Smooth muscle cell (in vitro differentiated cells): ENCODE measurements around the gene CARD10. TPM values are rescaled to one million over a fixed set of nuclear protein-coding genes. Genes with fewer than 3 reads are reported as not detected.

Experiments used
- DNase-seq: peaks from one replicate; lab custom pipeline; 2025; ENCODE audit not compliant: unreplicated experiment; lab: John Stamatoyannopoulos, UW
- H2AFZ ChIP-seq: fragments of 200-600 bp; sonication (generic); 2 replicates; pipeline ENCODE4 v1.6.0; 2016; ENCODE audit warnings: antibody characterized with exemption, low read depth, mild to moderate bottlenecking
- H3F3A ChIP-seq: fragments of 200-600 bp; sonication (generic); 2 replicates; pipeline ENCODE4 v1.6.0; 2017; ENCODE audit warnings: antibody characterized with exemption, low read depth
- H3K27ac ChIP-seq: fragments of 200-600 bp; sonication (generic); 2 replicates; pipeline ENCODE4 v1.5.1; 2016; ENCODE audit warnings: low read depth, mild to moderate bottlenecking
- H3K27me3 ChIP-seq: fragments of 200-600 bp; sonication (generic); 2 replicates; pipeline ENCODE4 v1.6.1; 2016; ENCODE audit warnings: low read depth, mild to moderate bottlenecking
- H3K36me3 ChIP-seq: fragments of 200-600 bp; sonication (generic); 2 replicates; pipeline ENCODE4 v1.5.1; 2016; ENCODE audit warnings: low read depth
- H3K4me1 ChIP-seq: fragments of 200-600 bp; sonication (generic); 2 replicates; pipeline ENCODE4 v1.5.1; 2016; ENCODE audit warnings: low read depth
- H3K4me2 ChIP-seq: fragments of 200-600 bp; sonication (generic); 2 replicates; pipeline ENCODE4 v1.6.0; 2016; ENCODE audit warnings: mild to moderate bottlenecking
- H3K4me3 ChIP-seq: fragments of 200-600 bp; sonication (generic); 2 replicates; pipeline ENCODE4 v1.5.1; 2016; ENCODE audit warnings: mild to moderate bottlenecking
- H3K79me2 ChIP-seq: fragments of 200-600 bp; sonication (generic); 2 replicates; pipeline ENCODE4 v1.6.0; 2016; ENCODE audit warnings: low read depth, mild to moderate bottlenecking
- H3K9ac ChIP-seq: fragments of 200-600 bp; sonication (generic); 2 replicates; pipeline ENCODE4 v1.6.0; 2016; ENCODE audit warnings: low read depth
- H3K9me3 ChIP-seq: fragments of 200-600 bp; sonication (generic); replicated peaks from 2 replicates; pipeline ENCODE4 v1.5.1; 2016; ENCODE audit warnings: low read depth
- H4K20me1 ChIP-seq: fragments of 200-600 bp; sonication (generic); 2 replicates; pipeline ENCODE4 v1.6.0; 2016; ENCODE audit warnings: low read depth
- CTCF ChIP-seq: fragments of 200-600 bp; sonication (generic); IDR thresholded peaks from 2 replicates; pipeline ENCODE4 v1.5.1; 2017; ENCODE audit warnings: borderline replicate concordance, mild to moderate bottlenecking, antibody characterized with exemption; ENCODE audit not compliant: insufficient read depth, poor library complexity, severe bottlenecking
- WGBS: methylation state at CpG from one replicate; pipeline ENCODE4 v1.1.7; 2016; ENCODE audit warnings: low lambda C conversion rate; 5-methylcytosine and 5-hydroxymethylcytosine counted together
- polyA plus RNA-seq: library from polyadenylated mRNA; unstranded; fragments of >200 nt; fragmentation: Nextera tagmentation; extraction: Ambion mirVana; gene quantifications from 2 replicates; pipeline ENCODE4 v1.2.1, GENCODE V29; 2016
- total RNA-seq: library from RNA; depleted of rRNA; stranded (reverse); fragments of >200 nt; gene quantifications from 2 replicates; pipeline ENCODE4 v1.2.3, GENCODE V29; 2014

Gene CARD10
- total and polyA plus RNA-seq, 2 experiments from 2014 or later, result 2.3 to 6.0 TPM

DNA sequence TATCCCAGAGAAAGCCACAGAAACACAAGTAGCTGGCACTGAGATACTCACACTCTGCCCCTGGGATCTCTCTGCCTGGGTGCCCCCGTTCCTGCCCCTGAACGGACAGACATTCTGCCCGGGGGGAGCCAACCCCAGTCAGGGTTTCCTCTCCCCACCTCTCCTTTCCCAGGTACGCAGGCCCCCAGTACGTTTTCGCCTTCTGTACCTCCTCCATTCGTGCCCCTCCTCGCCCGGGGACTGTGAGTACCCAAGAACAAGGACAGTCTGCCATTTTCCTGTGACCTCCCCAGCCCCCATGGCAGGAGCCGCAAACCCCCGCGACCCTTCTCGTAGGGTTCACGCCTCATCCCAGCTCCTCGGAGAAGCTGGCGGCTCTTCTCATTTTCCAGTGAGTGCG lies 62.9 kb downstream of the CARD10 start:
- 91% methylated on average over 17 of the region's 17 CpGs for WGBS
- Histone ChIP-seq H4K20me1 (no peaks in the 10 kb centered on the region), H3K27me3 (peaks cover 6% of the 10 kb centered on the region), H3K79me2 (no peaks in the 10 kb centered on the region), H3K9ac (no peak overlapping the region), H3K4me1 (peaks cover 15% of the 10 kb centered on the region), H3K9me3 (no peaks in the 10 kb centered on the region), H3K4me2 (peak overlapping the region; percentile 76), H3K27ac (no peak overlapping the region), H3F3A (peaks cover 6% of the 10 kb centered on the region), H3K4me3 (no peak overlapping the region), H2AFZ (no peak overlapping the region), H3K36me3 (no peaks in the 10 kb centered on the region)
- DNase-seq, result no peak
- no peak for TF ChIP-seq CTCF

DNA sequence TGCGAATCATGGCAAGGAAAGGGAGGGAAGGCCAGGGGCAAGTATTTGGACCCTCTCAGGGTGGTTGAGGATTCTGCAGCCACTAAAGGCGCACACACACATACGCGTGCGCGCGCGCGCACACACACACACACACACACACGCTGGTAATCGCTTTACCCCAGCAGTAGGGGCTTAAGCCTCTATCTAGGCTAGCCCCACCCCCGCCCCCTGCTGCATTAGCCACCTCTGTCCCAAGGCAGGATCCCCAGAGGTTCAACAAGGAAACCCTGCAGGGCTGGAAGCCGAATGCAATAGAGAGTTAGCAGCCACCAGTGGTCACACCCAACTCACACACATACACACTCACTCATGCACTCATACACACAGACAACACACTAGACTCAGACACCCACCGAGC lies 63.3 kb downstream of the CARD10 start:
- Histone ChIP-seq H2AFZ (no peak overlapping the region), H3K9me3 (no peaks in the 10 kb centered on the region), H3K79me2 (no peaks in the 10 kb centered on the region), H3K4me2 (peak overlapping the region; percentile 76), H3K4me1 (peaks cover 15% of the 10 kb centered on the region), H3F3A (peaks cover 6% of the 10 kb centered on the region), H3K27ac (peak overlapping the region; percentile 98), H3K27me3 (peaks cover 6% of the 10 kb centered on the region), H3K9ac (no peak overlapping the region), H3K4me3 (no peak overlapping the region), H3K36me3 (no peaks in the 10 kb centered on the region), H4K20me1 (no peaks in the 10 kb centered on the region)
- DNase-seq, result no peak
- 77% methylated on average over 14 of the region's 14 CpGs for WGBS
- no peak for TF ChIP-seq CTCF

- H3K9ac ChIP-seq, result peak overlapping the region; percentile 86
- DNase-seq, result peak; percentile 43
- whole genome bisulfite sequencing, result 14% methylated on average over 21 of the region's 21 CpGs
- H3K9me3 ChIP-seq, result no peaks in the 10 kb centered on the region
- H3K4me2 ChIP-seq, result peak overlapping the region; percentile 76
- no peaks in the 10 kb centered on the region for H4K20me1 ChIP-seq
- no peak overlapping the region for H2AFZ ChIP-seq
- peaks cover 6% of the 10 kb centered on the region for H3K27me3 ChIP-seq
- peaks cover 6% of the 10 kb centered on the region for H3F3A ChIP-seq
- TF ChIP-seq CTCF, result no peak
- H3K27ac ChIP-seq, result peak overlapping the region; percentile 98
- H3K4me1 ChIP-seq, result peaks cover 15% of the 10 kb centered on the region
- no peaks in the 10 kb centered on the region for H3K36me3 ChIP-seq
- H3K79me2 ChIP-seq, result no peaks in the 10 kb centered on the region
- no peak overlapping the region for H3K4me3 ChIP-seq
Observed at GRCh38 chr22:37454857-37455686, 64.1 kb downstream of the CARD10 start.

DNA sequence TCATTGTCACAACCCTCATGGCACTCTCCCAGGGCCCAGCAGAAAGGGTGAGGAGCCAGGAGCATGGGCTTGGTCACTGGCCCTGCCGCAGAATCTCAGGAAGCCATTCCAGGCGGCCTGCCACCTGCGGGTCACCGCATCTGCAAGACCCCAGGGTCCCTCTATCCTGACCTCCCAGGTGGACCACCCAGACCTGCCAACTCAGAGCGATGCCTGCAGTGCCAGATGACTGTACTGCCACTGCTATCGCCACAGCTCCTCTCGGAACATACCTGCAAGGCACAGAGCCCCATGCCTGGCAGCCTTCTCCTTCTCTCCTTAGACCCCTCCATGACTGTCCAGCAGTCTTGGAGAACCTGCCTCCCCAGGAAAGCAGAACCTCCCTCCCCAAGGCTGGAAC lies 65.5 kb downstream of the CARD10 start:
- no peak overlapping the region for H3K4me2 ChIP-seq
- no peak for DNase-seq
- no peaks in the 10 kb centered on the region for H3K36me3 ChIP-seq
- H3K27me3 ChIP-seq, result peaks cover 6% of the 10 kb centered on the region
- no peak overlapping the region for H3K4me3 ChIP-seq
- H4K20me1 ChIP-seq, result no peaks in the 10 kb centered on the region
- H3K9me3 ChIP-seq, result no peaks in the 10 kb centered on the region
- H3F3A ChIP-seq, result peaks cover 6% of the 10 kb centered on the region
- H3K9ac ChIP-seq, result no peak overlapping the region
- no peak for TF ChIP-seq CTCF
- H3K79me2 ChIP-seq, result no peaks in the 10 kb centered on the region
- peaks cover 15% of the 10 kb centered on the region for H3K4me1 ChIP-seq
- WGBS, result 98% methylated on average over 7 of the region's 7 CpGs
- H2AFZ ChIP-seq, result no peak overlapping the region
- no peak overlapping the region for H3K27ac ChIP-seq
